Thyroid gland (tissue), 4 donors: ENCODE measurements around the gene TGIF1.

Experiments
- POLR2A ChIP-seq, 2 donors: fragments of 450-650 bp; IDR thresholded peaks; one replicate each; pipeline ENCODE4 v1.6.1; 2017; ENCODE audit warnings: antibody characterized with exemption in 2 of 2, mild to moderate bottlenecking in 2 of 2, moderate library complexity in 1 of 2
- TF ChIP-seq, protein P1 (sequence below), 6 experiments: fragments of 200-600 bp in 3 of 6; fragments of 450-650 bp in 3 of 6; sonication (generic) in 3 of 6; IDR thresholded peaks; one replicate each; pipeline ENCODE4 v1.5.1; 2016 to 2019; ENCODE audit warnings: antibody characterized with exemption in 6 of 6, mild to moderate bottlenecking in 2 of 6, inconsistent platforms in 1 of 6, moderate library complexity in 1 of 6

DNA sequence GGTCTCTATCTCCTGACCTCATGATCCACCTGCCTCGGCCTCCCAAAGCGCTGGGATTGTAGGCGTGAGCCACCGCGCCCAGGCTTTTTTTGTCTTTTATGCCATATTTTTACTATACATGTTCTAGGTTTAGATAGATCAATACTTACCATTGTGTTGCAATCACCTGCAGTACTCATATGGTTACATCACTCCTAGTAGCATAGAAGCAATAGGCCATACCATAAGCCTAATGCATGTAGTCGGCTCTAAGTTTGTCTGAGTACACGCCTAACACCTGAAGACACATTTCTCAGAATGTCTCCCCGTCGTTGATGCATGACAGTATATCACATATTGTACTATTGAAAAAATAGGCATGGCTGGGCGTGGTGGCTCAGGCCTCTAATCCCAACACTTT, 27.1 kb upstream of the TGIF1 start:
- no peak for TF ChIP-seq POLR2A (IDR thresholded peaks at IDR 0.05)
- TF ChIP-seq, protein P1, sequence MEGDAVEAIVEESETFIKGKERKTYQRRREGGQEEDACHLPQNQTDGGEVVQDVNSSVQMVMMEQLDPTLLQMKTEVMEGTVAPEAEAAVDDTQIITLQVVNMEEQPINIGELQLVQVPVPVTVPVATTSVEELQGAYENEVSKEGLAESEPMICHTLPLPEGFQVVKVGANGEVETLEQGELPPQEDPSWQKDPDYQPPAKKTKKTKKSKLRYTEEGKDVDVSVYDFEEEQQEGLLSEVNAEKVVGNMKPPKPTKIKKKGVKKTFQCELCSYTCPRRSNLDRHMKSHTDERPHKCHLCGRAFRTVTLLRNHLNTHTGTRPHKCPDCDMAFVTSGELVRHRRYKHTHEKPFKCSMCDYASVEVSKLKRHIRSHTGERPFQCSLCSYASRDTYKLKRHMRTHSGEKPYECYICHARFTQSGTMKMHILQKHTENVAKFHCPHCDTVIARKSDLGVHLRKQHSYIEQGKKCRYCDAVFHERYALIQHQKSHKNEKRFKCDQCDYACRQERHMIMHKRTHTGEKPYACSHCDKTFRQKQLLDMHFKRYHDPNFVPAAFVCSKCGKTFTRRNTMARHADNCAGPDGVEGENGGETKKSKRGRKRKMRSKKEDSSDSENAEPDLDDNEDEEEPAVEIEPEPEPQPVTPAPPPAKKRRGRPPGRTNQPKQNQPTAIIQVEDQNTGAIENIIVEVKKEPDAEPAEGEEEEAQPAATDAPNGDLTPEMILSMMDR (IDR thresholded peaks at IDR 0.05): no peak
